ENCODE results near the gene HM13. TPM values are rescaled to one million over a fixed set of nuclear protein-coding genes. Genes with fewer than 3 reads are reported as not detected.

HM13 gene
- total and polyA plus RNA-seq, 2 of the 13 experiments (the other 11 are each of a cell fraction or from before 2014, with no cell fraction given), result 118 to 243 TPM

DNA sequence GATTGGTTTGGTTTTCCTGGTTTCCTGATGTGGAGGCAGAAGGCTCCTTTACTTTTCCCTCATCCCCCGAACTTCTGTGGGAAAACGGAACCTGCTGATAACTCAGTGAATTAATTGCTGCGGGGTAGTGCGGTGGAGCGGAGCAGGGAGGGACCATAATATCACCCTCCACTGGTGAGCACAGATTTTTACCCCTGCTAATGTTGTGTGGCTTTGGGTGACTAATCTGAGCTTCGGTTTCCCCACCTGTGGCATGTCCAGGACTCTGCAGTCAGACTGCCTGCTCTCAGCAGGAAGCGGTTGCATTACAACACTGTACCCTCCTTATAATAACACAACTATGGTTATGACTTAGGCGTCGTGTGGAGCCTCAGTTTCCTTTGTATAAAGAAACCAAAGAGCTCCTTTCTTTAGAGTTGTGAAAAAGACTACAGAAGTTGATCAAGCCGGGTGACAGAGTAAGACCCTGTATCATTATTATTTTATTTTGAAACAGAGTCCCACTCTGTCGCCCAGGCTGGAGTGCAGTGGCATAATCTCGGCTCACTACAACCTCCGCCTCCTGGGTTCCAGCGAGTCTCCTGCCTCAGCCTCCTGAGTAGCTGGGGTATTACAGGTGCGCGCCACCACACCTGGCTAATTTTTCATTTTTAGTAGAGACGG, 88.7 kb downstream of the HM13 start (continued):
- TF ChIP-seq, protein P1, sequence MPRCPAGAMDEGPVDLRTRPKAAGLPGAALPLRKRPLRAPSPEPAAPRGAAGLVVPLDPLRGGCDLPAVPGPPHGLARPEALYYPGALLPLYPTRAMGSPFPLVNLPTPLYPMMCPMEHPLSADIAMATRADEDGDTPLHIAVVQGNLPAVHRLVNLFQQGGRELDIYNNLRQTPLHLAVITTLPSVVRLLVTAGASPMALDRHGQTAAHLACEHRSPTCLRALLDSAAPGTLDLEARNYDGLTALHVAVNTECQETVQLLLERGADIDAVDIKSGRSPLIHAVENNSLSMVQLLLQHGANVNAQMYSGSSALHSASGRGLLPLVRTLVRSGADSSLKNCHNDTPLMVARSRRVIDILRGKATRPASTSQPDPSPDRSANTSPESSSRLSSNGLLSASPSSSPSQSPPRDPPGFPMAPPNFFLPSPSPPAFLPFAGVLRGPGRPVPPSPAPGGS (CRISPR knock-in tag; IDR thresholded peaks at IDR 0.05), result no peak
- no peak for TF ChIP-seq SRY (CRISPR knock-in tag; IDR thresholded peaks at IDR 0.05)
- no peak for TF ChIP-seq ZNF329 (CRISPR knock-in tag; IDR thresholded peaks at IDR 0.05; ENCODE audit: low read depth)
- TF ChIP-seq ZNF557 (CRISPR knock-in tag; IDR thresholded peaks at IDR 0.05), result no peak
- 0 out of 2 replicates have a peak, but pooled peaks have one; percentile 51 for TF ChIP-seq ZNF615 (CRISPR knock-in tag; IDR thresholded peaks at IDR 0.05; ENCODE audit: borderline replicate concordance)
- no peak for TF ChIP-seq FOXK1 (CRISPR knock-in tag; IDR thresholded peaks at IDR 0.05; ENCODE audit: borderline replicate concordance, low read depth)
- TF ChIP-seq ZBTB38 (CRISPR knock-in tag; IDR thresholded peaks at IDR 0.05), result peak; percentile 64
- TF ChIP-seq SUZ12 (IDR thresholded peaks at IDR 0.05; ENCODE audit: low read depth, low read length), result no peak
- peak; percentile 25; the same call in 1 of the 2 replicates for TF ChIP-seq FOSL2 (CRISPR knock-in tag; IDR thresholded peaks at IDR 0.05)
- TF ChIP-seq, protein P2, sequence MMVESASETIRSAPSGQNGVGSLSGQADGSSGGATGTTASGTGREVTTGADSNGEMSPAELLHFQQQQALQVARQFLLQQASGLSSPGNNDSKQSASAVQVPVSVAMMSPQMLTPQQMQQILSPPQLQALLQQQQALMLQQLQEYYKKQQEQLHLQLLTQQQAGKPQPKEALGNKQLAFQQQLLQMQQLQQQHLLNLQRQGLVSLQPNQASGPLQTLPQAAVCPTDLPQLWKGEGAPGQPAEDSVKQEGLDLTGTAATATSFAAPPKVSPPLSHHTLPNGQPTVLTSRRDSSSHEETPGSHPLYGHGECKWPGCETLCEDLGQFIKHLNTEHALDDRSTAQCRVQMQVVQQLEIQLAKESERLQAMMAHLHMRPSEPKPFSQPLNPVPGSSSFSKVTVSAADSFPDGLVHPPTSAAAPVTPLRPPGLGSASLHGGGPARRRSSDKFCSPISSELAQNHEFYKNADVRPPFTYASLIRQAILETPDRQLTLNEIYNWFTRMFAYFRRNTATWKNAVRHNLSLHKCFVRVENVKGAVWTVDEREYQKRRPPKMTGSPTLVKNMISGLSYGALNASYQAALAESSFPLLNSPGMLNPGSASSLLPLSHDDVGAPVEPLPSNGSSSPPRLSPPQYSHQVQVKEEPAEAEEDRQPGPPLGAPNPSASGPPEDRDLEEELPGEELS (CRISPR knock-in tag; IDR thresholded peaks at IDR 0.05), result no peak
- TF ChIP-seq, protein P3, sequence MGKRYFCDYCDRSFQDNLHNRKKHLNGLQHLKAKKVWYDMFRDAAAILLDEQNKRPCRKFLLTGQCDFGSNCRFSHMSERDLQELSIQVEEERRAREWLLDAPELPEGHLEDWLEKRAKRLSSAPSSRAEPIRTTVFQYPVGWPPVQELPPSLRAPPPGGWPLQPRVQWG (CRISPR knock-in tag; IDR thresholded peaks at IDR 0.05; ENCODE audit: borderline replicate concordance, low read depth), result no peak
- 0 out of 2 replicates have a peak, but pooled peaks have one; percentile 17 for TF ChIP-seq SALL1 (CRISPR knock-in tag; IDR thresholded peaks at IDR 0.05)
- peak; percentile 34; the same call in 1 of the 2 replicates for TF ChIP-seq GFI1 (CRISPR knock-in tag; IDR thresholded peaks at IDR 0.05; ENCODE audit: borderline replicate concordance)
- TF ChIP-seq, protein P4, sequence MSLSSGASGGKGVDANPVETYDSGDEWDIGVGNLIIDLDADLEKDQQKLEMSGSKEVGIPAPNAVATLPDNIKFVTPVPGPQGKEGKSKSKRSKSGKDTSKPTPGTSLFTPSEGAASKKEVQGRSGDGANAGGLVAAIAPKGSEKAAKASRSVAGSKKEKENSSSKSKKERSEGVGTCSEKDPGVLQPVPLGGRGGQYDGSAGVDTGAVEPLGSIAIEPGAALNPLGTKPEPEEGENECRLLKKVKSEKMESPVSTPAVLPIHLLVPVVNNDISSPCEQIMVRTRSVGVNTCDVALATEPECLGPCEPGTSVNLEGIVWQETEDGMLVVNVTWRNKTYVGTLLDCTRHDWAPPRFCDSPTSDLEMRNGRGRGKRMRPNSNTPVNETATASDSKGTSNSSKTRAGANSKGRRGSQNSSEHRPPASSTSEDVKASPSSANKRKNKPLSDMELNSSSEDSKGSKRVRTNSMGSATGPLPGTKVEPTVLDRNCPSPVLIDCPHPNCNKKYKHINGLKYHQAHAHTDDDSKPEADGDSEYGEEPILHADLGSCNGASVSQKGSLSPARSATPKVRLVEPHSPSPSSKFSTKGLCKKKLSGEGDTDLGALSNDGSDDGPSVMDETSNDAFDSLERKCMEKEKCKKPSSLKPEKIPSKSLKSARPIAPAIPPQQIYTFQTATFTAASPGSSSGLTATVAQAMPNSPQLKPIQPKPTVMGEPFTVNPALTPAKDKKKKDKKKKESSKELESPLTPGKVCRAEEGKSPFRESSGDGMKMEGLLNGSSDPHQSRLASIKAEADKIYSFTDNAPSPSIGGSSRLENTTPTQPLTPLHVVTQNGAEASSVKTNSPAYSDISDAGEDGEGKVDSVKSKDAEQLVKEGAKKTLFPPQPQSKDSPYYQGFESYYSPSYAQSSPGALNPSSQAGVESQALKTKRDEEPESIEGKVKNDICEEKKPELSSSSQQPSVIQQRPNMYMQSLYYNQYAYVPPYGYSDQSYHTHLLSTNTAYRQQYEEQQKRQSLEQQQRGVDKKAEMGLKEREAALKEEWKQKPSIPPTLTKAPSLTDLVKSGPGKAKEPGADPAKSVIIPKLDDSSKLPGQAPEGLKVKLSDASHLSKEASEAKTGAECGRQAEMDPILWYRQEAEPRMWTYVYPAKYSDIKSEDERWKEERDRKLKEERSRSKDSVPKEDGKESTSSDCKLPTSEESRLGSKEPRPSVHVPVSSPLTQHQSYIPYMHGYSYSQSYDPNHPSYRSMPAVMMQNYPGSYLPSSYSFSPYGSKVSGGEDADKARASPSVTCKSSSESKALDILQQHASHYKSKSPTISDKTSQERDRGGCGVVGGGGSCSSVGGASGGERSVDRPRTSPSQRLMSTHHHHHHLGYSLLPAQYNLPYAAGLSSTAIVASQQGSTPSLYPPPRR (CRISPR knock-in tag; IDR thresholded peaks at IDR 0.05; ENCODE audit: borderline replicate concordance), result no peak
- 0 out of 2 replicates have a peak, but pooled peaks have one; percentile 47 for TF ChIP-seq ZNF572 (CRISPR knock-in tag; IDR thresholded peaks at IDR 0.05)
- no peak for TF ChIP-seq ZNF558 (CRISPR knock-in tag; IDR thresholded peaks at IDR 0.05; ENCODE audit: borderline replicate concordance)
- TF ChIP-seq IKZF4 (CRISPR knock-in tag; IDR thresholded peaks at IDR 0.05; ENCODE audit: borderline replicate concordance, low read depth, not compliant biosample characterization), result no peak
- no peak for TF ChIP-seq MEIS2 (CRISPR knock-in tag; IDR thresholded peaks at IDR 0.05)
- TF ChIP-seq GABPB1 (CRISPR knock-in tag; IDR thresholded peaks at IDR 0.05), result no peak
- no peak for TF ChIP-seq SPEN (CRISPR knock-in tag; IDR thresholded peaks at IDR 0.05; ENCODE audit: low read depth)
- TF ChIP-seq SATB2 (CRISPR knock-in tag; IDR thresholded peaks at IDR 0.05), result no peak
- no peak for TF ChIP-seq NR1H2 (CRISPR knock-in tag; IDR thresholded peaks at IDR 0.05; ENCODE audit: borderline replicate concordance, low read depth)

All from HepG2 (cell line).